ENCODE measurements around the gene TMEM72.
A peak's percentile ranks its signal among the peaks of the same experiment; 100 is the strongest.
"Not testable (repeated sequence)": the region's sequence is repeated elsewhere in the genome, so short reads cannot be mapped to it uniquely, and the experiment has no call there.

TMEM72 gene

DNA sequence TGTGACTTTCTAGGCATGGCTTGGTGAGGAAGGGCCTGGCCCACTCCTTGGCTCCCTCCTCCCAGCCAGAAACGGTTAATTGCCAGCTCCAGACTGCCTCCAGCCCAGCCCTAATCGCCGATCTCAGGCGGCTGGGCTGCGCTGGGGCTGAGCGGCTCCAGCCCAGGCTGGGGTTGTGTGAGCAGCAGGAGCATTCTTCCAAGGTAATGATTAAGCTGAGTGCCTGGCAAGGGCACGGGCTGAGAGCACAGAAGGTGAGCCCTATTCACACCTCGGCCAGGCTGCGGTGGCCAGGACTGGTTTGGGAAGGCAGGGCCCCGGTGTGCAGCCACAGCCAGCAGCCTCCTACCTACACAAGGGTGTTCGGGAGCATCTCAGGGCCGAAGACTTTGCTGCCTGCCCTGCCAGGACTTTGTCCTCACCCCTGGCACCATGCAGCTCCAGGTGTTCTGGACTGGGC, at the start of gene TMEM72:
Gene TMEM72 (plus strand): TSS at position 257 of the 460 bp plus-strand sequence. CDS start 176 bp downstream, at position 433.
- DNase-seq: no peak

DNA sequence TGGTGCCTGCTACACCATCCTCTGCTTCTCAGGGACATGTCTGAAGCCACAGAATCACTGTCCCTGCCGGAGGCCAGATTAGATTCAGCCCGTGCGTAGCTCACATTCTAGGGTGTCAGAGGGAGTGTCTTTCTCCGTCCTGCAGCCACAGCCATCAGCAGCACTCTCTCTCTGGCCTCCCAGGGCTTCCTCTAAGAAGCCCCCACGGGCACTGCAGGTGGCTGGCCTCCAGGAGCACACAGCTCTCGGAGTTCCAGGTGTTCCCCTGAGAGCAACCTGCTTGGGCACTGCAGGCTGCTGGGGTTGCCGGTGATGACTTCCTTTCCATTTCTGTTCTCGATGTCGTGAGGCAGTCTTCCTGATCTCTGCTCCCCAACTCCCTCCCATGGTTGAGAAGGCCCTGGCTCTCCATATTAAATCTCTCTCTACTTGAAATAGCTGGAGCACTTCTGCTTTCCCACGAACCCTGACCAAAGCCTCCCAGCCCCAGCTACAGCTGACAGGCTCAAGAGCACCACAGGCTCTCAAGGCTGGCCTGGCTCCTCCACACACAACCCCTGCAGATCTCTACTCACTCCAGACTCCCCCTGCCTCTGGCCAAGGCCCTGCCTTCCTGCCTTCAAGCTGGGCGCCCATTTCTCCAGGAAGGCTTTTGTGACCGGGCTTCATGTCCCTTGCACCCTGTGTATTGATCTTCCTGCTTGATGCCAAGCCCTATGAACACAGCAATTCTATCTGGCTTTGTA, 49.0 kb upstream of the TMEM72 start:
- DNase-seq: no peak

GRCh38 chr10:44862924-44863323, 48.2 kb upstream of the TMEM72 start:
- DNase-seq: no peak

GRCh38 chr10:44863344-44864047, 47.6 kb upstream of the TMEM72 start:
- DNase-seq: no peak

- peak; percentile 30 for DNase-seq
Observed at GRCh38 chr10:44864051-44864450, 47.1 kb upstream of the TMEM72 start.

DNA sequence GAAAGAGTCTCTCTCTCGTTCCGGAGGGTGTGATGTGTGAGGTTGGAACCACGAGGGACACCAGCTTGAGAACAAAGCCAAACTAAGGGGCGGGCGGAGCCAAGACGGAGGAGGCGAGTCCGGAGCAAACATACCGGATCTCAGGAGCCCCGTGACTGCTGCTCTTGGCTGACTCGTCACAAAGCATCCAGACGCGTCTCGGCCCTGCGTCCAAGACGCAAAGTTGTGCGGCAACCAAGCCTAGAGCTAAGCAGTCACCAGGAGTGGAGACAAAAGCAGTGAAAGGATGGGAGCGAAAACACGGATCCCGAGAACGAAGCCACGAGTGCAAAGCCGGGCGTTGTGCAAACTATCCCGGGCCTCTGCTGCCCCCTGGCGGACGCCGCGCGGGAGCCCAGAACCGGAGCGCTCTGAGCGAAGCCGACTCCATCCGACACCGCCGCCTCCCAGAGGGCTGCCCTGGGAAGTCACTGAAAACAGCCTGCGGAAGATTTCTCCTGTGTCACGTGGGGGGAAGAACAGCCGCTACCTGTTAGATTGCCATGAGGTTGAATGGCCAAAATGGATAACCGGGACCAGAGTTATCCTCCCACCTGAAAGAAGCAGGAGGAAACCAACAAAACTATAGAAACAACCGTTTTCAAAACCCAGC, 46.4 kb upstream of the TMEM72 start:
- DNase-seq: peak; percentile 65

DNA sequence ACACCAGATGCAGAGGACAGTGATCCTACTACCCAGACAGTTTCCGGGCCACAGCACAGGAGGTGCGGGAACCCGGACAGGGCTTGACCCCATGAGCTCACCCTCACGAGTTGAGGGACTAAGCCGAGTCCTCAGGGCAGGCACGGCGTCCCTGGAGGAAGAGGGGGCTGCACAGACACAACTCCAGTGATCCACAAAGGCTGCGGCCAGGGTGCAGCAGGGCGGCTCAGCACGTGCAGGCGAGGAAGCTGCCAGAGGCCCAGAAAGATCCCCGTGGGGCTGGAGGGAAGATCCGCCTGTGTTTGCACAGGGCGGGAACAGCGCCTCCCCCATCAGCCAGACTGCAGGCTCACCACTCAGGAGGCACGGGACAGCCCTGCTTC, 45.9 kb upstream of the TMEM72 start:
- DNase-seq: no peak

DNA sequence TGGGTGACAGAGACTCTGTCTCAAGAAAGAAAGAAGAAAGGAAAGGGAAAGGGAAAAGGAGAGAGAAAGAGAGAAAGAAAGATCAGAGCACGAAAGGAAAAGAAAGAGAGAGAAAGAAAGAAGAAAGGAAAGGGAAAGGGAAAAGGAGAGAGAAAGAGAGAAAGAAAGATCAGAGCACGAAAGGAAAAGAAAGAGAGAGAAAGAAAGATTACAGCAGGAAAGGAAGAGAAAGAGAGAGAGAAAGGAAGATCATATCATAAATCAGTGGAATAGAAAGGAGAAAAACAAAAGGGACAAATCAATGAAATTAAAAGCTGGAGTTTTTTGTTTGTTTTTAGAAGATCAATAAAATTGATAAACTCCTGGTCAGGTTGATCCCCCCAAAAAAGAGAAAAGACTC, 44.8 kb upstream of the TMEM72 start:
- DNase-seq: not testable (repeated sequence)

DNA sequence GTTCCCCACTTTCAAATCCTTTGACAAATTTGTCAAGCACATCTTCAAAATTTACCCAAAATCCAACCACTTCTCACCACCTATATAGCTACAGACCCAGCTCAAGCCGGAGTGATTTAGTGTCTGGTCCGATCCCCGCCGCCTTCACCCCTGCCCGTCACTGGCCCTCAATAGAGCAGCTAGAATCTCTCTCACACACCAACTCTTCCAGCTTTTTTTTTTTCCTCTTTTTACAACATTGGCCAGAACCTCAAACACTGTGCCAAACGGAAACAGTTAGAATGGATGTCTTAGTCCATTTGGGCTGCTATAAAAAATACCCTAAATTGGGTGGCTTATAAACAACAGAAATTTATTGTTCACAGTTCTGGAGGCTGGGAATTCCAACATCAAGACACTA, 41.1 kb upstream of the TMEM72 start:
- DNase-seq: no peak

GRCh38 chr10:44873160-44873559, 38.0 kb upstream of the TMEM72 start:
- no peak for DNase-seq

- DNase-seq: no peak
Observed at GRCh38 chr10:44874166-44874565, 37.0 kb upstream of the TMEM72 start.

DNA sequence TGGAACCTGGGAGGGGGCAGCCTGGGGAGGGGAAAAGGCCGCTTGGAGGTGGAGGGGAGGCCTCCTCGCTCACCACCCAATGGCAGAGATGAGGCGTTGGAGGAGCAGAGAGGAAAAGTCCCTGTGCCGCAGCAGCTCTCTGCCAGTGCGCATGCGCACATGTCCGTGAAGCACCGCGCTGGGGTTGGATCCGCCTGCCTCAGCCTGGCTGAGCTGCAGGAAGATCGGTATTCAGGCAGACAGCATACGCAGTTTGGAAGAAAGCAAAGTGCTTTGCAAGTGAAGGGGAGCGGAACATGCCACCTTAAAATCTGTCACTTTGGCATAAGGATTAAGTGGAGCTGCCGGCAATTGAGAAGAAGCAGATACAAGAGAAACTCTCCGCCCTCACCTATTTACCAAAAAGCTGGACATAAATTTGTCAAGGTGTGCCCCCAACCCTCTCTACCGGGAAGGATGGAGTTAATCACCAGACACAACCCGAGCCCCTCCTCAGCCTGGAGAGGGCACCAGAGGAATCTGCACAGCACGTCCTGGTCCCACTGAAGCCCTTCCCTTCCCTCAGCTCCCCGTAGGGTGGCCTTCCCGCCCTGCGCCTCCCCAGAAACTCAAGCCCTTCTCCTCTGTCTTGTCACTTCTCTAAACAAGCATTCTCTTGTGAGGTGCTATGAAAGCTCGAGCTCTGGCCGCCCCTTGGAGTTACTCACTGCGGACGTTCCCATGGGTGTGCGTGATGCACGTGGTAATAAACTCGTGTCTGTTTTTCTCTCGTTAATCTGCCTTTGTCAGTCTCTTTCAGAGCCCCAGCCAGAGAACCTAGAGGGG, 32.2 kb upstream of the TMEM72 start:
- peak; percentile 63 for DNase-seq

DNA sequence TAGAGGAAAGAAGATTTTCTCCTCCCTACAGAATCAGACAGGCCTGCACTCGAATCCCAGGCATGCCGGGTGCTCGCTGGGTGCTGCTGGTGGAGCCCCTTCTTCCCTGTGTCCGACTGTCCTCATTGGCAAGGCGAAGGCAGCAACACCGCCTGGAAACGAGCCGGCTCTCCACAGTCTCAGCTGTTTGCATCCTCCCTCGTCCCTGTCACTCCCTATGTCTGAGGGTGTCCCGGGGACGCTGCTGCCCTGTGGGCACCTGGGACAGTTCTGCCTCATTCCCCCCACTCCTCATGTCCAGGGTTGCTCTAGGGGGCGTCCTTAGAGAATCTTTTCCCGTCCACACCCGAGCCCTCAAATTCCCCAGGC, 31.6 kb upstream of the TMEM72 start:
- DNase-seq: no peak

DNA sequence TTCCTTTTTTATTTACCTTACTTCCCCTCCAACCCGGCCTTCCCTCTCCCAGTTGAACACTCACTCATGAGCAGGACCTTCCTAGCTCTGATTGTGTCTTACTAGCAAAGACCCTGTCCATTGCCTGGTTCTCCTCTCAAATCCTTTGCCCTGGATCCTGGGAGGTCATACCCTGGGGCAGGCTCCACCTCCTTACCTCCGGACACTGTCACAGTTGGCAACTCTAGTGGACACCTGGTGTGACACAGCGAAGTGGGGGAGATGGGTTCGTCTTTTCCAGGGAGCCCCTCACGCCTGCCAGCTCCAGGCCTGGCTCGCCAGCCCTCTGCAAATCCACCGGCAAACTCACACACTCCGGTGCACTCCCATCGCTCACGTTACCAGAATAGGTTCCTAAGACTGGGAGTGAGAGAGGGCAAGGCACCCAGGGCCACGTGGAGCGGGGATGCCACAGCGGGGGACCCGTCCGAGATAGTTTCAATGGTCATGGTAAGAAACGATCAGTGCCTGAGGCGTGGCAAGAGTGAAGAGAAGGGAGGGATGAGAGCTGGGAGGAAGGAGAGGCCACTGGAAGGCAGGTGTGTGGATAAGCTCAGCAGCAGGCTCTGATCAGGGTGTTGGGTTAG, 30.9 kb upstream of the TMEM72 start:
- no peak for DNase-seq

- DNase-seq: no peak
Observed at GRCh38 chr10:44881649-44882048, 29.5 kb upstream of the TMEM72 start.

DNA sequence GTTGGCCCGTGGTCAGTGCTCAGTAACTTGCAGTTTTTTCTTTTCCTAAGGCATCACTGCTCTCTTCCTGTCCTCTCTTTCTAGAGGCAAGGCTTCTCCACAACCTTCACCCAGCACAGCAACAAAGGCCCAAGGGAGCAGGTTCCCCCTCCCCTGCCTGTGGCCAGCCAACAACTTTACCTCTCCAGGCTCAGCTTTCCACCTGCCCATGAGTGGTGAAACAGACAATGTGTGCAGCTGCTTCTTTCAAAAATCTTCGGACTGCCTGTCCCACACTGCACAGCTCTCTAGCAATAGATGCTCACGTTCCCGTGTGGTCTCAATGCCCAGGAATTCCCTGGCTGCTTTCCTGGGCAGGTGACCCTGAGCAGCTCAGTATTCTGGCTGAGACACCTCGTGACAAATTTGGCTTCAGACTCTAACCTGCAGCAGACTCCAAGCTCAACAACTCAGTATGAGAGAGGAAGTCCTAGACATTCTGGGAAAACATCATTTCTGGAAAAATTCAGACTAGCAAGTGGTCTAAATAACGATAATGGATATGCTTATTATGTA, 28.9 kb upstream of the TMEM72 start:
- DNase-seq: no peak

DNA sequence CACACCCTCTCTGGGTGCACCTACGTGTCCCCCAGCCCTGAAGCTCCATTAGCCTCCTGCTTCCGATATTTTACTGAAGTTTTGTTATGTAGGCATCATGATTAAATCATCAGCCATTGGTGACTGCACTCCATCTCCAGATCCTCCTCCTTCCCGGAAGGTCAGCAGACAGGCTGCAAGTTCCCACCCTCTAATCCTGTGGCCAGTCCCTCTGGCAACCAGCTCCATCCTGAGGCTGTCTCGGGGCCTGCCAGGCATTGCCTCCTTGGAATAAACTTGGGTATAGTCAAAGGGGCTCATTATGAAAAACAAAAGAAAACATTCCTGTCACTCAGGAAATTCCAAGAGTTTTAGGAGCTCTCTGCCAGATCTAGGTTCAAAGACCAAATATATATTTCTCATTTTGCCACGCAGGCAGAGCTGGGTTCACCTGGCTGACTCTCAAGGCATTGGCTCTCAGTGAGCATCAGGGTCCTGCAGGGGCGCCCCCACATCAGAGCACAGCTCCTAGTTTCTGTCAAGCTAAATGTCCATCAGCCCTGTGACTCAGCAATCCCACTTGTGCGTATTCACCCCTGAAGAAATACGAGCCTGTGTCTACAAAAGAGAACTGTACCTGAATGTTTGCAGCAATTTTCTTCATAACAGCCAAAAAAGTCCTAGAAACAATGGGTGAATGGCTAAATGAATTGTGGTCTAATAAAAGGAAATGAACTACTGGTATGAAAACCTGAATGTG, 27.4 kb upstream of the TMEM72 start:
- DNase-seq: no peak

GRCh38 chr10:44885710-44886109, 25.4 kb upstream of the TMEM72 start:
- DNase-seq: no peak

DNA sequence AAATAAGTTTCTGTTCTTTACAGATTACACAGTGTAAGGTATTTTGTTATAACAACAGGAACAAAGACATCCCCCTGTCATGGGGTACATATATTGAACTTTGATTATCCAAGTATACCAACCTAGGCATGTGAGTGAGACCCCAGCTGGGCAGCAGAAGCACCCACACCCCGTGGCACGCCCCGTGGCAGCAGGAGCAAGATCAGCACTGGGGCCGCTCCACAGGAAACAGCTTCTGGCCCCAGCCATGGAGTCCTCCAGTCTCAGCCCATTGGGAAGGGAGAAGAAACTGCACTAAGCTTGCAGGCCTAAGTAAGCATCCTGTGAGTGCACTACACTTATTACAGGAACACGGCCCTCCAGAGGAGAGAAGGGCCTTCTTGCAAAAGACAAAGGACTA, 24.2 kb upstream of the TMEM72 start:
- DNase-seq: no peak

GRCh38 chr10:44888886-44889285, 22.3 kb upstream of the TMEM72 start:
- DNase-seq: no peak

GRCh38 chr10:44889834-44890233, 21.3 kb upstream of the TMEM72 start:
- DNase-seq: no peak

All from NCI-H1694 treated with DMSO at 0.1 percent for 48 hours (cell line).